HepG2 (cell line): Measurements from ENCODE around the gene TOE1. TPM values are rescaled to one million over a fixed set of nuclear protein-coding genes. Genes with fewer than 3 reads are reported as not detected.

Source experiments
- CREM ChIP-seq, 2 experiments: sonication (generic) in 1 of 2; formaldehyde crosslinking in 1 of 2; IDR thresholded peaks; 2 replicates each; pipeline versions ENCODE4 v1.4.0 to v1.6.1; 2016 to 2020; ENCODE audit warnings: antibody characterized with exemption in 1 of 2, mild to moderate bottlenecking in 1 of 2, missing genetic modification reagents in 1 of 2
- GABPB1 ChIP-seq: IDR thresholded peaks from 2 replicates; pipeline ENCODE4 v1.6.1; 2016; ENCODE audit warnings: mild to moderate bottlenecking, missing genetic modification reagents, moderate library complexity, missing compliant biosample characterization
- HNF4A ChIP-seq: sonication (generic); formaldehyde crosslinking; IDR thresholded peaks from 2 replicates; pipeline ENCODE4 v1.4.0; 2020; ENCODE audit warnings: missing genetic modification reagents
- MED1 ChIP-seq: sonication (generic); formaldehyde crosslinking; IDR thresholded peaks from 2 replicates; pipeline ENCODE4 v1.4.0; 2020; ENCODE audit warnings: missing genetic modification reagents
- MEF2D ChIP-seq: sonication (generic); formaldehyde crosslinking; IDR thresholded peaks from 2 replicates; pipeline ENCODE4 v1.5.1; 2020; ENCODE audit warnings: mild to moderate bottlenecking, missing genetic modification reagents
- REST ChIP-seq, 2 experiments: IDR thresholded peaks; 2 replicates each; pipeline ENCODE4 v1.6.1; 2011 to 2012; ENCODE audit warnings: low read length in 2 of 2, borderline replicate concordance in 1 of 2, low read depth in 1 of 2, mild to moderate bottlenecking in 1 of 2, moderate library complexity in 1 of 2
- RNF2 ChIP-seq: fragments of 450-650 bp; conservative IDR thresholded peaks from 2 replicates; pipeline ENCODE4 v1.6.1; 2016; ENCODE audit warnings: low read depth
- SIX4 ChIP-seq: sonication (generic); formaldehyde crosslinking; IDR thresholded peaks from 2 replicates; pipeline ENCODE4 v1.4.0; 2020; ENCODE audit warnings: missing genetic modification reagents
- SPEN ChIP-seq: sonication (generic); formaldehyde crosslinking; IDR thresholded peaks from 2 replicates; pipeline ENCODE4 v1.5.1; 2020; ENCODE audit warnings: low read depth, mild to moderate bottlenecking, missing genetic modification reagents
- STAT5B ChIP-seq: sonication (generic); formaldehyde crosslinking; IDR thresholded peaks from 2 replicates; pipeline ENCODE4 v1.4.0; 2020; ENCODE audit warnings: missing genetic modification reagents
- TBX2 ChIP-seq: sonication (generic); formaldehyde crosslinking; IDR thresholded peaks from 2 replicates; pipeline ENCODE4 v1.5.0; 2020; ENCODE audit warnings: missing genetic modification reagents, mild to moderate bottlenecking, borderline replicate concordance
- YEATS4 ChIP-seq: sonication (generic); formaldehyde crosslinking; IDR thresholded peaks from 2 replicates; pipeline ENCODE4 v1.4.0; 2020; ENCODE audit warnings: missing genetic modification reagents, borderline replicate concordance
- ZFP82 ChIP-seq: sonication (generic); formaldehyde crosslinking; IDR thresholded peaks from 2 replicates; pipeline ENCODE4 v1.5.1; 2020; ENCODE audit warnings: mild to moderate bottlenecking, missing genetic modification reagents, borderline replicate concordance
- ZNF18 ChIP-seq: sonication (generic); formaldehyde crosslinking; IDR thresholded peaks from 2 replicates; pipeline ENCODE4 v1.8.0; 2022; ENCODE audit warnings: mild to moderate bottlenecking, missing genetic modification reagents; ENCODE audit not compliant: insufficient replicate concordance
- ZNF335 ChIP-seq: sonication (generic); formaldehyde crosslinking; IDR thresholded peaks from 2 replicates; pipeline ENCODE4 v1.4.0; 2020; ENCODE audit warnings: missing genetic modification reagents
- ZNF441 ChIP-seq: sonication (generic); formaldehyde crosslinking; IDR thresholded peaks from 2 replicates; pipeline ENCODE4 v1.7.0; 2021; ENCODE audit warnings: missing genetic modification reagents, borderline replicate concordance
- ZZZ3 ChIP-seq: sonication (generic); formaldehyde crosslinking; IDR thresholded peaks from 2 replicates; pipeline ENCODE4 v1.4.0; 2020; ENCODE audit warnings: missing genetic modification reagents, mild to moderate bottlenecking, borderline replicate concordance
- polyA plus RNA-seq, 8 experiments: library from polyadenylated mRNA; depleted of rRNA in 3 of 8; stranded (reverse) in 7 of 8; unstranded in 1 of 8; fragments of >200 nt; fragmentation: Illumina TruSeq in 4 of 8; extraction: Trizol in 4 of 8; gene quantifications; 2 replicates each; pipeline versions ENCODE4 v1.2.1 to v1.2.3, GENCODE V29; 2011 to 2016; ENCODE audit warnings: low read depth in 4 of 8, missing spikeins in 1 of 8, mixed read lengths in 1 of 8; ENCODE audit not compliant: insufficient read depth in 1 of 8
- total RNA-seq, 5 experiments: library from RNA; depleted of rRNA; stranded (reverse); fragments of >200 nt; fragmentation: Illumina TruSeq; extraction: Trizol; gene quantifications; 2 replicates each; pipeline ENCODE4 v1.2.3, GENCODE V29; 2016; ENCODE audit warnings: low read depth in 1 of 5
- TF ChIP-seq, protein P1 (sequence below): sonication (generic); formaldehyde crosslinking; IDR thresholded peaks from 2 replicates; pipeline ENCODE4 v1.5.1; 2020; ENCODE audit warnings: mild to moderate bottlenecking, missing genetic modification reagents, moderate library complexity
- TF ChIP-seq, protein P2 (sequence below): IDR thresholded peaks from 2 replicates; pipeline ENCODE4 v1.6.1; 2016; ENCODE audit warnings: missing genetic modification reagents, missing compliant biosample characterization

The TOE1 gene
- total and polyA plus RNA-seq, 2 of the 13 experiments (the other 11 are each of a cell fraction or from before 2014, with no cell fraction given) = 14.1 to 19.0 TPM

DNA sequence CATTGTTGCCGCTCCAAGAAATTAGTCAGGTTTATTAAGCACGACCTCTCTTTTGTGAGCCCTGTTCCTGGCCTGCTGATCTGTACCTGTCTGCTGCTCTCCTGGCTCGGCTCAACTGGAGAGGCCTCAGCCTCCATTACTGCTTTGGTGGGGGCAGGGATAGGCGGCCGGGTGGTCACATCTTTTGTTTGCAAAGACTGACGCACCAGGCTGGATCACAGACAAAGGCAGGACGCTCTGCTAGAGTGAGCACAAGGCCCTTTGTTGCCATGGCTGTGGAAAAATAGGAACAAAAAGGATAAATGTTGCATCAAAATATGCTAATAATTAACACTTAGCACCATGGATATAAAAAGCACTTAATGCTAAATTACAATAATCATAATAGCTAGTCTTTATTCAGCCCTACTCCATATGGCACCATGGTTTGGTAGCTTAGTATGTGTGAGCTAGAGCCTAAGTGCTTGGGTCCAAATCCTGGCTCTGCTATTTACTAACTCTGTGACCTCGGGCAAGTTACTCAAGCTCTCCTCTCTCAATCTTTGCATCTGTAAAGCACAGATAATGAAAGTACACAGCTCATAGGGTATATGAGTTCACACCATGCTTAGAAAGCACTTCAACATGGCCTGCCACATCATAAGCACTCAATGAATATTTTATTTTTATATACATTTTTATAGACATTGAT, 42.2 kb upstream of the TOE1 start (continued):
- TF ChIP-seq REST (IDR thresholded peaks at IDR 0.05; ENCODE audit: borderline replicate concordance in 1 of 2, low read depth in 1 of 2, low read length in 2 of 2) (peak in 1 of 2 experiments; percentile 28; a peak in 1 of 4 replicates), RNF2 (no peak), MED1 (CRISPR knock-in tag) (peak; percentile 52; the same call in 1 of the 2 replicates), YEATS4 (CRISPR knock-in tag) (0 out of 2 replicates have a peak, but pooled peaks have one; percentile 5), CREM (IDR thresholded peaks at IDR 0.05) (peak; percentile 48), CREM (CRISPR knock-in tag; IDR thresholded peaks at IDR 0.05) (no peak), ZNF441 (peak; percentile 75; the same call in 1 of the 2 replicates), SPEN (peak; percentile 11; the same call in 1 of the 2 replicates), GABPB1 (CRISPR knock-in tag) (no peak), STAT5B (CRISPR knock-in tag) (no peak), HNF4A (CRISPR knock-in tag) (peak; percentile 84), TBX2 (CRISPR knock-in tag) (0 out of 2 replicates have a peak, but pooled peaks have one; percentile 16), ZZZ3 (CRISPR knock-in tag) (no peak), ZFP82 (CRISPR knock-in tag) (0 out of 2 replicates have a peak, but pooled peaks have one; percentile 37), MEF2D (CRISPR knock-in tag) (0 out of 2 replicates have a peak, but pooled peaks have one; percentile 23), SIX4 (CRISPR knock-in tag) (no peak), ZNF335 (CRISPR knock-in tag) (peak; percentile 44; the same call in 1 of the 2 replicates), ZNF18 (peak; percentile 89)
- TF ChIP-seq, protein P1, sequence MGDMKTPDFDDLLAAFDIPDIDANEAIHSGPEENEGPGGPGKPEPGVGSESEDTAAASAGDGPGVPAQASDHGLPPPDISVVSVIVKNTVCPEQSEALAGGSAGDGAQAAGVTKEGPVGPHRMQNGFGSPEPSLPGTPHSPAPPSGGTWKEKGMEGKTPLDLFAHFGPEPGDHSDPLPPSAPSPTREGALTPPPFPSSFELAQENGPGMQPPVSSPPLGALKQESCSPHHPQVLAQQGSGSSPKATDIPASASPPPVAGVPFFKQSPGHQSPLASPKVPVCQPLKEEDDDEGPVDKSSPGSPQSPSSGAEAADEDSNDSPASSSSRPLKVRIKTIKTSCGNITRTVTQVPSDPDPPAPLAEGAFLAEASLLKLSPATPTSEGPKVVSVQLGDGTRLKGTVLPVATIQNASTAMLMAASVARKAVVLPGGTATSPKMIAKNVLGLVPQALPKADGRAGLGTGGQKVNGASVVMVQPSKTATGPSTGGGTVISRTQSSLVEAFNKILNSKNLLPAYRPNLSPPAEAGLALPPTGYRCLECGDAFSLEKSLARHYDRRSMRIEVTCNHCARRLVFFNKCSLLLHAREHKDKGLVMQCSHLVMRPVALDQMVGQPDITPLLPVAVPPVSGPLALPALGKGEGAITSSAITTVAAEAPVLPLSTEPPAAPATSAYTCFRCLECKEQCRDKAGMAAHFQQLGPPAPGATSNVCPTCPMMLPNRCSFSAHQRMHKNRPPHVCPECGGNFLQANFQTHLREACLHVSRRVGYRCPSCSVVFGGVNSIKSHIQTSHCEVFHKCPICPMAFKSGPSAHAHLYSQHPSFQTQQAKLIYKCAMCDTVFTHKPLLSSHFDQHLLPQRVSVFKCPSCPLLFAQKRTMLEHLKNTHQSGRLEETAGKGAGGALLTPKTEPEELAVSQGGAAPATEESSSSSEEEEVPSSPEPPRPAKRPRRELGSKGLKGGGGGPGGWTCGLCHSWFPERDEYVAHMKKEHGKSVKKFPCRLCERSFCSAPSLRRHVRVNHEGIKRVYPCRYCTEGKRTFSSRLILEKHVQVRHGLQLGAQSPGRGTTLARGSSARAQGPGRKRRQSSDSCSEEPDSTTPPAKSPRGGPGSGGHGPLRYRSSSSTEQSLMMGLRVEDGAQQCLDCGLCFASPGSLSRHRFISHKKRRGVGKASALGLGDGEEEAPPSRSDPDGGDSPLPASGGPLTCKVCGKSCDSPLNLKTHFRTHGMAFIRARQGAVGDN = peak; percentile 63
- TF ChIP-seq, protein P2, sequence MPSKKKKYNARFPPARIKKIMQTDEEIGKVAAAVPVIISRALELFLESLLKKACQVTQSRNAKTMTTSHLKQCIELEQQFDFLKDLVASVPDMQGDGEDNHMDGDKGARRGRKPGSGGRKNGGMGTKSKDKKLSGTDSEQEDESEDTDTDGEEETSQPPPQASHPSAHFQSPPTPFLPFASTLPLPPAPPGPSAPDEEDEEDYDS (CRISPR knock-in tag) = 0 out of 2 replicates have a peak, but pooled peaks have one; percentile 32
